ENCODE results near the gene TTC21A. TPM values are rescaled to one million over a fixed set of nuclear protein-coding genes. Genes with fewer than 3 reads are reported as not detected.

TTC21A gene
- total and polyA plus RNA-seq, 10 of the 15 experiments (the other 5 are each of a cell fraction or from before 2014, with no cell fraction given), result 0.62 to 3.2 (median 1.2) TPM

- TF ChIP-seq FOS (IDR thresholded peaks at IDR 0.05; ENCODE audit: borderline replicate concordance, extremely low read depth, insufficient read length) (no peak), SPI1 (IDR thresholded peaks at IDR 0.05; ENCODE audit: borderline replicate concordance, insufficient read depth, low read depth, low read length) (no peak), SMC3 (IDR thresholded peaks at IDR 0.05; ENCODE audit: borderline replicate concordance, low read length) (no peak), RB1 (IDR thresholded peaks at IDR 0.05; ENCODE audit: borderline replicate concordance) (no peak)
Measured at GRCh38 chr3:39096775-39097174, 10.7 kb upstream of the TTC21A start (continued).

- 84% methylated on average over 8 of the region's 8 CpGs for WGBS (ENCODE audit: insufficient coverage, insufficient replicate concordance, low lambda C conversion rate, missing lambda C conversion rate)
- Histone ChIP-seq H3K79me2 (ENCODE audit: control insufficient read depth, insufficient read depth, low read length) (no peaks in the 10 kb centered on the region), H3K27me3 (replicated peaks in 1 of 2; ENCODE audit: control insufficient read depth in 2 of 2, insufficient read depth in 2 of 2, low read length in 1 of 2) (no peaks in the 10 kb centered on the region), H4K20me1 (ENCODE audit: control insufficient read depth, insufficient read depth) (no peaks in the 10 kb centered on the region), H3K9me3 (replicated peaks; ENCODE audit: control insufficient read depth, insufficient read depth, low read length) (no peaks in the 10 kb centered on the region), H3K4me3 (no peak overlapping the region), H3K27ac (ENCODE audit: control insufficient read depth, insufficient read depth) (no peak overlapping the region), H2AFZ (ENCODE audit: control insufficient read depth, low read depth, low read length) (no peak overlapping the region), H3K4me2 (ENCODE audit: control insufficient read depth, insufficient read depth) (no peak overlapping the region), H3K4me1 (ENCODE audit: control insufficient read depth, insufficient read depth, low read length) (no peaks in the 10 kb centered on the region), H3K36me3 (ENCODE audit: control insufficient read depth in 2 of 2, insufficient read depth in 2 of 2, low read length in 1 of 2) (peaks cover 21 to 32% of the 10 kb centered on the region in 2 experiments; a peak in 3 of 4 replicates), H3K9ac (ENCODE audit: control insufficient read depth, insufficient read depth, low read length) (no peak overlapping the region)
- TF ChIP-seq PAX8 (IDR thresholded peaks at IDR 0.05) (no peak), E2F4 (IDR thresholded peaks at IDR 0.05; ENCODE audit: low read depth, low read length) (no peak), BMI1 (IDR thresholded peaks at IDR 0.05; ENCODE audit: borderline replicate concordance) (no peak), BHLHE40 (IDR thresholded peaks at IDR 0.05; ENCODE audit: borderline replicate concordance in 1 of 2, low read depth in 2 of 2, low read length in 1 of 2) (no peak), NR2C2 (IDR thresholded peaks at IDR 0.05; ENCODE audit: borderline replicate concordance, control insufficient read depth, insufficient read length, low read depth) (no peak), DPF2 (IDR thresholded peaks at IDR 0.05) (no peak), SRF (IDR thresholded peaks at IDR 0.05; ENCODE audit: low read depth in 2 of 2, low read length in 2 of 2) (no peak), PKNOX1 (IDR thresholded peaks at IDR 0.05) (no peak)
- no TSS peak for BruUV-seq (replicated peaks)
- in situ Hi-C loops (cut with MboI), result no loop called here
- DNase-seq (ENCODE audit: low read depth, low spot score) (no peak), ATAC-seq (no peak), FAIRE-seq (no peak)
- SMC1A ChIA-PET (ENCODE audit: uncharacterized antibody, unreplicated experiment), result interaction anchor here (1.2 kb wide), 1 partner anchor 190 kb away, joined by 6 read pairs; no protein-coding TSS in a partner anchor
- intact Hi-C loops (cut with micrococcal nuclease; ENCODE audit: unreplicated experiment), result no loop called here
- CTCF ChIA-PET, result interaction anchor here (1.1 kb wide), 1 partner anchor 190 kb away, joined by 4 read pairs; no protein-coding TSS in a partner anchor
- POLR2A ChIA-PET, result no interaction called here
- RAD21 ChIA-PET (ENCODE audit: unreplicated experiment), result interaction anchor here (1.0 kb wide), 1 partner anchor 198 kb away, joined by 3 read pairs; no protein-coding TSS in a partner anchor
Measured at GRCh38 chr3:39097716-39098472, 9.6 kb upstream of the TTC21A start.
